GM08714 (cell line): ENCODE results near the gene TGFBR3.

Experiments used
- H3K4me3 ChIP-seq: fragments of 200-500 bp; sonication (Bioruptor generic); 2 replicates; pipeline ENCODE4 v1.5.1; 2014; ENCODE audit warnings: mild to moderate bottlenecking, low read length, inconsistent platforms
- ZNF274 ChIP-seq: IDR thresholded peaks from 2 replicates; pipeline ENCODE4 v1.6.1; 2012; ENCODE audit warnings: mild to moderate bottlenecking, low read depth, low read length

Gene TGFBR3

DNA sequence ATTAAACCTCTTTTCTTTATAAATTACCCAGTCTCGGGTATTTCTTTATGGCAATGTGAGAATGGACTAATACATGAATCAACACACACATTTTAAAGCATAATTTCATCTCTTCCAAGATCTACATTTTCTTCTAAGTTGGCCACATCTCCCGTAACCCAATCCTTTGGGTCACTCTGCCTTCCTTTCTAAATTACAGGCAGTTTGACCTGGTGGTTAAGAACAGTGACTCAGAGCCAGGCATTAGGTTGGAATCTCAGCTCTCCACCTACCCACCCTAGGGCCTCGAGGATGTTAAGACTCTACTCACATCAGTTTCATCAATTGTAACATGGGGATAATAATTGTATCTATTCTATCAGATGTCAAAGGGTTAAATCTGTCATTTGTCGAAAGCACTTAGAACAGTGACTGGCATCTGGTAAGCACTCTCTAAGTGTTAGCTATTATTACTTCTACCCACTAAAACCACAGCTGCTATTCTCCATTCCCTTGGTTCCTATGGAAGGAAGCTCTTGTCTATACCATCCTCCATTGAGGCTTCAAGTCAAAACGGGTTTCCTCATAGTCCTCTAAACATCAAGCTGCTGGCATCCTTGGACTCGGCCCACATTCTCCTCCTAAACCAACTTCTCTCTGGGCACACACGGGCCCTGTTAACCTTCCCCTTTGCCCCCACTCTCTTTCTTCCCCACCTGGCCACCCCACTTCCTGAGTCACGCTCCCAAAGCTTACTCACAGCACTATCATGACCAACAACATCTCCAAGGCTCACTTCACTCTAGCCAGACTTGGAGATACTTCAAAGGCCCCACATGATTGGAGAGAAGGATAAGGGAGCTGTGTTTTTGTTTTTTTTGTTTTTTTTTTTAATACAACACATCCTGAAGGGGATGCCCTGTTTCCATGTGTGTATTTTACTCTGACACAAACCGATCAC, 116.9 kb downstream of the TGFBR3 start:
- TF ChIP-seq ZNF274 = no peak
- H3K4me3 ChIP-seq = no peak overlapping the region

DNA sequence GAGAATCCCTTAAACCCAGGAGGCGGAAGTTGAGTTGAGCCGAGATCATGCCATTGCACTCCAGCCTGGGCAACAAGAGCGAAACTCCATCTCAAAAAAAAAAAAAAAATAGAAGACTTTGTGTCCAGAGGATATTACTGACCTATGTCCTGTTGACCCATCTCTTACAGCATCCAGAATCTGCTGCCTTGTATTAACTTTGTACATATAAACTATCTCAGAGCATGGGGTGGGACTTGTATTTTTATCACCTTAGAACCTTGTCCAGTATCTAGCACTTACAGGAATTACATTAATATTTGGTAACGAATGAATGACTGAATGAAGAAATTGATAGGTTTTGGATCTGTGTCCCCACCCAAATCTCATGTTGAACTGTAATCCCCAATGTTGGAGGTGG, 117.8 kb downstream of the TGFBR3 start:
- no peak for TF ChIP-seq ZNF274
- H3K4me3 ChIP-seq = no peak overlapping the region

DNA sequence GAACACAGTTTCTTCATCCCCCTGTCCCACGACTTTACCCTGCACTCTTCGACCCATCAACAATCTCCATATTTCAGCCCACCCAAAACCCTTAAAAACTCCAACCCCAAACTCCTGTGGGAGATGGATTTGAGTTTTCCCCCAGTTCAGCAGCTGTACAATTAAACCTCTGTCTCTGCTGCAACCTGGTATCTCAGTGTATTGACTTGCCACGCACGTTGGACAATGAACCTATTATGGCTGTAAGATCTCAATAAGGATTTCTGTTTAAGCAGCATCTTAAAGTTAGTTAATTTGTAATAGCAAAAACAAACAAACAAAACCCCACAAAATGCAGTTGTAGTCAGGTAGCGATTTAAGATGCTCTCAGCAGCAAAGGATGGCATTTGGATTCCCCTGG, 119.1 kb downstream of the TGFBR3 start:
- H3K4me3 ChIP-seq = no peak overlapping the region
- TF ChIP-seq ZNF274 = no peak

DNA sequence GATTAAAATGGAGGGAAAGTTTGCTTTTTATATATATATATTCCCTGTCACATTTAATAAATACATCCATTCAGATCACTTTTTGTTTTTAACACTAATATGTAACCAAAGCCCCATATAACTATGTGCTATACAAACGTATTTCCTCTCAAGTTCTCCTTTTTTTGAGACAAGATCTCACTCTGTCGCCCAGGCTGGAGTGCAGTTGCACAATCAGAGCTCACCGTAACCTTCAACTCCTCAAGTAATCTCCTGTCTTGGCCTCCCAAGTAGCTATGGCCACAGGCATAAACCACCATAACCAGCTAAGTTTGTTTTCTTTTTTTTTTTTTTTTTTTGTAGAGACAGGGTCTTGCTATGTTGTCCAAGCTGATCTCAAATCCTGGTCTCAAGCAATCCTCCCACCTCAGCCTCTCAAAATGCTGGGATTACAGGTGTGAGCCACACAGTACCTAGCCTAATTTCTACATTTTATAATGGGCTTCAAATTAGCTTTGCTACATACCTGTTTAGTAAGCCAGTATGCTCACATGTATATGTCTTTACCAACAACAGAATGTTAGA, 120.0 kb downstream of the TGFBR3 start:
- no peak for TF ChIP-seq ZNF274
- no peak overlapping the region for H3K4me3 ChIP-seq

DNA sequence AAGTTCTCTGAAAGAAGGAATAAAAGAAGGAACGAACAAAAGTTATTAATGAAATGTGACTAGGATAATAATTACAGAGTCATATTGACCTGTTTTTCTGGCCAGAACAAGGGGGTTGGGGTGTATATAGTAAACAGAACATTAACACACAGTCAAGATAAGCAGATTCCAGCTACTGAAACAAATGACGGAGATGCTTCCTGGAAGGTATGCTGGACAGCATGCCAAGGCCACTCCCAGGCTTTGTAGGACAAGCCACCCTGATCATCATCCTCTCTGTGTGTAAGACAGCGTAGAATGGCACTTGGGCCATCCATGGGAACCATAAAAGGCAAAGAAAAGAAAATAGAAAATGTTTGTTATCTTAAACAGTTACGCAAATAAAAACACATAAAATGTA, 120.7 kb downstream of the TGFBR3 start:
- no peak for TF ChIP-seq ZNF274

DNA sequence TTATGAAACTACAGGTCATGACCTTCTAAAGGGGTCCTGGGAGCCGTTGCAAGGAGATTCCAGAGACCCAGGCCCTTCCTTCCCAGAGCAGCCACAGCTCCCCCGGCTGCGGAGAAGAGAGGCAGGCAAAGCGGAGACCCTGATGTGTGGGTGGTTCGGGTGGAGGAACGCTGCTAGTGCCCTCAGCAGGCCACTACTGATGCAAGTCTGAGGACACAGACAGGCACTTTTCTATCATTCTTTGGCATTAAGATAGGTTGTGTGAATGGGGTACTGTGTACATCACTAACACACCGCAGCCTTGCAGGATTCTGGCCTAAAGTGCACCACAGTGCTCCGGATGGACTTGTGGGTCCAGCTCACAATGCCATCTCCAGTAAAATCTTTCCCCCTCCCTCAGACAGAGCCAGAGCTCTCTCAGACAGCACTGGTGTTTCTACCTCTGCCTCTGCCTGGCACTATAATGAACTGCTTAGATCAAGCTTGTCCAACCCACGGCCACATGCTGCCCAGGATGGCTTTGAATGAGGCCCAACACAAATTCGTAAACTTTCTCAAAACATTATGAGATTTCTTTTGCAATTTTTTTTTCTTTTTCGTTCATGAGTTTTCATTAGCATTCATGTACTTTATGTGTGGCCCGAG, 121.4 kb downstream of the TGFBR3 start:
- TF ChIP-seq ZNF274 = no peak
- H3K4me3 ChIP-seq = no peak overlapping the region

More for the DNA sequence above, 120.7 kb downstream of the TGFBR3 start:
- no peak overlapping the region for H3K4me3 ChIP-seq

DNA sequence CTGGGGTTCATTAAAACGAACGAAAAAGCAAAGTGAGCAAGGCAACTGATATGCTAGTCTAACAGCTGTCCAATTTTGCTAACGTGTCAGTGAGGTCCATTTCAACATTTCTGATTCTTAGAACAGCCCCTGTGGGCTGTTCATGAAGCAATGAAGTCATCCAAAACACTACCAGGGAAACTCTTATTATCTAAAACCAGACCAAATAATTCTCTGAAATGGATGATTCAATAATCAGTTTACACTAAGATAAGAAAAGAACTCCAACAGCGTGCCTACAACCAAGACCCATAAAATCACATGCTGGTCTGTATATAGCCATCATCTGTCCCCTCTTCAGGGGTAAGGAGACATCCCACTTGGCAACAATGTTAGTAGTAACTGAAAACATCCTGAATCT, 122.7 kb downstream of the TGFBR3 start:
- TF ChIP-seq ZNF274 = no peak

DNA sequence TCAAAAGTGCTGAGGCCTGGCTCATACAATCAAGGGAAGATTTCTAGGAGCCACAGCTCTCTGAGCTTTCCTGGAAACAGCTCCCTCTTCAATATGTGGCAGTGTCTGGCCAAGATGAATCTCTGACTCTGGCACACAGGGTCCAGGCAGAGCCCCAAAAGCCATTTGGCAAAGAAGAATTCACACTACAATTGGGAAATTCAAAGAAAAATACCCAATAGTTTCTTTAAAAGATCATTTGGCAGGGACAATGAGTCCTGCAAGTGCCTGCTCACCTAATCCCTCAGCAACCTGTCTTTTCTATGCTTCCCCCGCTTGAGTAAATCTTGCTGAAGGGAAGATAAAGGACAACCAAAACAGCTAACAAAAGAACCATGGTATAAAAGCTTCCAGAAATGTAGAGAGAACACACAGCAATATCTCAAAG, 124.6 kb downstream of the TGFBR3 start:
- no peak overlapping the region for H3K4me3 ChIP-seq
- TF ChIP-seq ZNF274 = no peak

More for the DNA sequence above, 122.7 kb downstream of the TGFBR3 start:
- H3K4me3 ChIP-seq = no peak overlapping the region

DNA sequence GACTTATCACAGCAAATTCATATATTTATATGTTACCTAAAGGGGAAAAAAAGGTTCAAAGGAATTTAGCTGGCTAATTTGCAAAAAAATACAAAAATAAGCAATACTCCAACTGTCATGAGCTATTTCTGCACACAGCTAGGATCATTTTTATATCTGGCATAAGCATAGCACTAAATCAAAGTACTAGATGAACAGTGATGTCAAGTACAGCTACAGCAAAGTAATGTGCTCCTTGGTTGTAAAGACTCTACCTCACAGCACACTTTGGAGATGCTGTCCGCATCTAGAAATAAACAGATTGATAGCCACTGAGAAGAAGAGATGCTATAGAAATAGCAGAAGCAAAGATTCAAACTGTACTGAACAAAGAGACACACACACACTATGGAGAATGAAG, 125.4 kb downstream of the TGFBR3 start:
- no peak for TF ChIP-seq ZNF274
- no peak overlapping the region for H3K4me3 ChIP-seq

DNA sequence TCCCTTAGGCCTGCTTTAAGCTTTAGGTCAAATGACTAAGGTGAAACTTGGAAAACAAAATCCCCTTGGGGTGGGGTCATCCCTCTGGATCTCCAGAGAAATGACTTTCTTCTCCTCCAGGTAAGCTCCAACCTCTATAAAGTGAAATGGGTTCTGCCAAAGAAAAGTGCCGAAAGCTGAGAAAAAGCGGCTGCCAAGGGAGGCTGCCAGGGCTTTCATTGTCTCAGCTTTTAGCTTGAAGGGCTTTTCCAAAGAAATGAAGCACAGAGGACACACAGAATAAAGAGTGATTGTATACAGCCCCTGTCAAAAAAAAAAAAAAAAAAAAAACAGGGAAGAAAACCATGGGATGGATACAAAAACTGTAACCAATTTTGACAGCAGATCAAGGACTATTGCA, 126.9 kb downstream of the TGFBR3 start:
- TF ChIP-seq ZNF274 = no peak
- no peak overlapping the region for H3K4me3 ChIP-seq

DNA sequence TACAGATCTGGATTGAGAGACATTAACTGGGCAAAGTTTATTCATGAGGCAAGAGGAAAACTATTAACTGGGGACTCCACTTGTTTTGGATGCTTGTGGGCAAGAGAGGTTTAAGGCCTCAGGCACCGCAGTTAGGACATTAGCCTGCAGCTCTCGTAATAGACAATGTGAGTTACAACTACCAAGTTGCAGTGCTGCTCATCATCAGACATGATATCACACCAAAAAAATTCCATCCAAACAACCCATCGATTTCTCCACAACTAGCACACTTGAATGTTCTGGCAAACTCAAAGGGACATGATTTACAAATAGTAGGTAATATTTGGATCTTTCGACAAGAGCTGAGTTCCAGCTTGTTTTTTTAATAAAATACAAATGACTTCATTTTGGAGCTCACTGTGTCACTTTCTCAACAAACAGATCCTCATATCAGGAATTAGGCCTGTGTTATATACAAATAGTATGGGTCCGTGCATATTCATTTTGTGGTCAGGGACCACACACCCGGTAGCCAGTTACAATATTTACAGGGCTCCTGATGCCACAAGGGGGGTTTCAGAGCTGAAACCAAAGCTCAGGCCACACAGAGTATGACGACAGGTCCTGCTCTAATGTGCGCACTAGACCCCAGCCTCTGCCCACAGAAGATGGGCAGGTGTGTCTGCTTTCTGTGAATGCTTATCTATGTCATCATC, 128.0 kb downstream of the TGFBR3 start:
- no peak for TF ChIP-seq ZNF274
- H3K4me3 ChIP-seq = no peak overlapping the region

DNA sequence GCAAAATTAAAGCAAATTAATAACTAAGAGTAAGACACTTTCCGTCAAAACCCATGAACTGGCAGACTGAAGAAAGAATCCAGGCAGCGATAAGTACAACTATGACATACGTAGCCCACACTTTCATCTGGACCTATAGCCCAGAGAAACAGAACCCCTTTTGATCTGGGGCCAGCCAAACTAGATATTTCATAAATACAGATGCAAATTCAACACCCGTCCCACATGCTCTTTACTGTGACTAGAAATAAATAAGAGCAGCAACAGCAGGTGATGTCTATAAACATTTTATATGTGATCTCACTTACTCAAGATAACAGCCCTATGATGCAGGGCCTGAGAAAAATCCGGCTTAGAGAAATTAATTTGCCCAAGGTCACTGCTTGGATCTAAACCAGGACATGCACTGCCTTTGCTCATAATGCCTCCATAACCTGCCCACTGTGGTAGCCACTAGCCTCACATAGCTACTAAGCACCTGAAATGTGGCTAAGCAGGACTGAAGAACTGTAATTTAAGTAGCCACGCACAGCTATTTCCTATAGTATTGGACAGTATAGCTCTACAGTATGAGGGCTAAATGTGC, 130.2 kb downstream of the TGFBR3 start:
- no peak for TF ChIP-seq ZNF274
- no peak overlapping the region for H3K4me3 ChIP-seq

DNA sequence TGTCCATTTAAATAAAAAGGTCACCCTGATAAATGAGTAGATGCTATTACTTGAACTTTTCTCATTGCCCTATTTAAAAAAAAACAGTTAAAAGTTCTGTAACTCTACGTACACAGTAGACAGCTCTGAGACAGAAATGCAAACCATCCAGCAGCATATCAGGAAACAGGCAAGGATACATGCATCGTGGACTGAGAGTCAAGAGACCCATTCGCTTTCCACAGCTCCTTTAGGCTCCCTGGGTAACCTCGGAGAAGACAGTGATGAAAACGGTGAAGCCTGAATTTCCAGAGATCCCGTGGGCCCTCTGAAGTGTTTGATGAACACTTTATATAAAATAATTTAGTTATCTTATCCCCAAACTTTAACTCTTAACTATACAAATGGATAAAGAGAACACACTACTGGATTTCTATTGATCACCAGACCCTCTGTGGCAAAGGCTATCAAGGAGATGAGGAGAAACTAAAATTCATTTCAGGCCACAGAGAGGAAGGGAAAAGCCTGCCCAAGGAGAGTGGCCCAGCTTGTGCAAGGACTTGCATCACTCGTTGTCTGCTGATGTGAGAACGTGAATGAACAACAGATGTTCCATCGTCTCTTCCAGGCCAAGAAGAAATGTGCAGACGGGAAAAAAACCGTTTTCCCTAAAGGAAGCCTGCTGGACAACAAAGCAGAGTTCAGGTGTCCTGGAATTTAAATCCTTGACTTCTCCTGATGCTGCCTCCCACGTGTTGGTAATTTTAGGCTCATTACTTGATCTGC, 131.0 kb downstream of the TGFBR3 start:
- no peak overlapping the region for H3K4me3 ChIP-seq
- TF ChIP-seq ZNF274 = no peak
